ENCODE results near the gene CYB561A3. TPM values are rescaled to one million over a fixed set of nuclear protein-coding genes. Genes with fewer than 3 reads are reported as not detected.

The CYB561A3 gene
- total and polyA plus RNA-seq, 2 of the 13 experiments (the other 11 are each of a cell fraction or from before 2014, with no cell fraction given): 11.4 to 14.9 TPM

- TF ChIP-seq ZSCAN12 (CRISPR knock-in tag; IDR thresholded peaks at IDR 0.05) (no peak), ZNF589 (CRISPR knock-in tag; conservative IDR thresholded peaks at IDR 0.05) (peak; percentile 76; the same call in 1 of the 2 replicates), RAD21 (CRISPR knock-in tag; IDR thresholded peaks at IDR 0.05) (no peak; the same call in 1 of the 2 replicates), SAP130 (CRISPR knock-in tag; IDR thresholded peaks at IDR 0.05; ENCODE audit: low read depth) (peak; percentile 95), ZNF746 (CRISPR knock-in tag; IDR thresholded peaks at IDR 0.05) (peak; percentile 56; the same call in 1 of the 2 replicates), BCL6 (CRISPR knock-in tag; IDR thresholded peaks at IDR 0.05) (peak; percentile 49; the same call in 1 of the 2 replicates), CHD4 (IDR thresholded peaks at IDR 0.05; ENCODE audit: borderline replicate concordance, low read length) (no peak), TERF1 (CRISPR knock-in tag; IDR thresholded peaks at IDR 0.05) (no peak), ELF3 (CRISPR knock-in tag; IDR thresholded peaks at IDR 0.05) (peak; percentile 90), MAFF (IDR thresholded peaks at IDR 0.05; ENCODE audit: low read depth, low read length) (no peak), E2F5 (CRISPR knock-in tag; conservative IDR thresholded peaks at IDR 0.05) (peak; percentile 56), TMF1 (CRISPR knock-in tag; IDR thresholded peaks at IDR 0.05; ENCODE audit: low read depth) (0 out of 2 replicates have a peak, but pooled peaks have one; percentile 64), CBX5 (CRISPR knock-in tag; IDR thresholded peaks at IDR 0.05; ENCODE audit: borderline replicate concordance) (peak; percentile 48; the same call in 1 of the 2 replicates), XRCC5 (optimal IDR thresholded peaks at IDR 0.05; ENCODE audit: low read length) (peak; percentile 37), YEATS4 (CRISPR knock-in tag; IDR thresholded peaks at IDR 0.05; ENCODE audit: borderline replicate concordance) (peak; percentile 97), PCBP1 (IDR thresholded peaks at IDR 0.05; ENCODE audit: borderline replicate concordance, low read depth, low read length) (peak; percentile 74; the same call in 1 of the 2 replicates), RBM39 (IDR thresholded peaks at IDR 0.05; ENCODE audit: low read depth, low read length, poor library complexity, severe bottlenecking) (peak; percentile 94), NFE2L1 (CRISPR knock-in tag; IDR thresholded peaks at IDR 0.05; ENCODE audit: borderline replicate concordance) (no peak), PREB (CRISPR knock-in tag; IDR thresholded peaks at IDR 0.05) (no peak), ATF4 (CRISPR knock-in tag; IDR thresholded peaks at IDR 0.05) (0 out of 4 replicates have a peak, but pooled peaks of 1 of the 2 experiments have one; percentile 62), TFDP2 (CRISPR knock-in tag; IDR thresholded peaks at IDR 0.05) (peak; percentile 83), ZNF44 (CRISPR knock-in tag; IDR thresholded peaks at IDR 0.05) (no peak), AGO1 (IDR thresholded peaks at IDR 0.05; ENCODE audit: low read depth, low read length, poor library complexity, severe bottlenecking) (peak; percentile 64), U2AF2 (IDR thresholded peaks at IDR 0.05; ENCODE audit: low read depth, low read length) (no peak), MIXL1 (CRISPR knock-in tag; IDR thresholded peaks at IDR 0.05) (peak; percentile 68; the same call in 1 of the 2 replicates)
These were observed 28.7 kb downstream of the CYB561A3 start, which contains the start of the genes DDB1 and TKFC (continued) for GRCh38 chr11:61332797-61333549.

Data from HepG2 (cell line).